GM23338 (cell line): Measurements from ENCODE around the gene DOCK6. TPM values are rescaled to one million over a fixed set of nuclear protein-coding genes. Genes with fewer than 3 reads are reported as not detected.

Experiments used
- ATAC-seq: fragments of 200-7000 bp; cut with Tn5 transposase; 3 replicates; pipeline ENCODE4 v1.9.1; 2020
- DNase-seq: peaks from one replicate; pipeline ENCODE4 v3.0.0-alpha.2; 2015; ENCODE audit warnings: low spot score
- H2AFZ ChIP-seq: fragments of 200-600 bp; sonication (generic); 2 replicates; pipeline ENCODE4 v1.8.0; 2016; ENCODE audit warnings: antibody characterized with exemption, mild to moderate bottlenecking, moderate library complexity
- H3F3A ChIP-seq: fragments of 200-600 bp; sonication (generic); replicated peaks from 2 replicates; pipeline ENCODE4 v1.8.0; 2017; ENCODE audit warnings: antibody characterized with exemption, mixed run types, low read depth
- H3K27ac ChIP-seq: fragments of 200-600 bp; sonication (generic); 2 replicates; pipeline ENCODE4 v1.6.1; 2016; ENCODE audit warnings: low read depth
- H3K27me3 ChIP-seq: fragments of 200-600 bp; sonication (generic); 2 replicates; pipeline ENCODE4 v1.8.0; 2016; ENCODE audit warnings: mild to moderate bottlenecking, mixed run types, moderate library complexity; ENCODE audit not compliant: insufficient read depth
- H3K36me3 ChIP-seq: fragments of 200-600 bp; sonication (generic); 2 replicates; pipeline ENCODE4 v1.8.0; 2016; ENCODE audit warnings: mild to moderate bottlenecking; ENCODE audit not compliant: insufficient read depth
- H3K4me1 ChIP-seq: fragments of 200-600 bp; sonication (generic); 2 replicates; pipeline ENCODE4 v1.8.0; 2016; ENCODE audit warnings: mild to moderate bottlenecking, moderate library complexity; ENCODE audit not compliant: insufficient read depth
- H3K4me2 ChIP-seq: fragments of 200-600 bp; sonication (generic); 2 replicates; pipeline ENCODE4 v1.7.1; 2017; ENCODE audit warnings: mixed run types
- H3K4me3 ChIP-seq: fragments of 200-600 bp; sonication (generic); 2 replicates; pipeline ENCODE4 v1.6.1; 2016; ENCODE audit warnings: mixed run types
- H3K79me2 ChIP-seq: fragments of 200-600 bp; sonication (generic); replicated peaks from 2 replicates; pipeline ENCODE4 v1.8.0; 2017; ENCODE audit warnings: mild to moderate bottlenecking; ENCODE audit not compliant: insufficient read depth
- H3K9me2 ChIP-seq: fragments of 200-600 bp; sonication (generic); 2 replicates; pipeline ENCODE4 v1.8.0; 2017; ENCODE audit not compliant: insufficient read depth
- H4K20me1 ChIP-seq: fragments of 200-600 bp; sonication (generic); replicated peaks from 2 replicates; pipeline ENCODE4 v1.8.0; 2017; ENCODE audit warnings: mild to moderate bottlenecking; ENCODE audit not compliant: insufficient read depth
- H3K27ac Mint-ChIP-seq: 2 replicates; pipeline ENCODE4 v1.8.0; 2020; ENCODE audit warnings: inconsistent platforms, mild to moderate bottlenecking, moderate library complexity, mixed read lengths
- H3K27me3 Mint-ChIP-seq: 3 replicates; pipeline ENCODE4 v1.8.0; 2022; ENCODE audit warnings: low read depth, mild to moderate bottlenecking, moderate library complexity, mixed read lengths, inconsistent platforms; ENCODE audit not compliant: insufficient read depth, poor library complexity
- H3K36me3 Mint-ChIP-seq: 3 replicates; pipeline ENCODE4 v1.8.0; 2021; ENCODE audit warnings: low read depth, mild to moderate bottlenecking, inconsistent platforms, moderate library complexity, mixed read lengths
- H3K4me1 Mint-ChIP-seq: 3 replicates; pipeline ENCODE4 v1.8.0; 2020; ENCODE audit warnings: mild to moderate bottlenecking, inconsistent platforms, mixed read lengths
- H3K4me3 Mint-ChIP-seq: 3 replicates; pipeline ENCODE4 v1.8.0; 2021; ENCODE audit warnings: moderate library complexity, mild to moderate bottlenecking, inconsistent platforms, mixed read lengths
- H3K9me3 Mint-ChIP-seq: 3 replicates; pipeline ENCODE4 v1.8.0; 2020; ENCODE audit warnings: moderate library complexity, mild to moderate bottlenecking, inconsistent platforms, mixed read lengths
- CREB1 ChIP-seq: fragments of 250-450 bp; sonication (Bioruptor Pico); IDR thresholded peaks from 2 replicates; pipeline ENCODE4 v1.5.0; 2020; ENCODE audit warnings: low read depth, mild to moderate bottlenecking, moderate library complexity
- EZH2phosphoT487 ChIP-seq: fragments of 200-600 bp; sonication (generic); IDR thresholded peaks from one replicate; pipeline ENCODE4 v1.8.1; 2018; ENCODE audit warnings: antibody characterized with exemption; ENCODE audit not compliant: unreplicated experiment
- JUNB ChIP-seq: IDR thresholded peaks from one replicate; pipeline ENCODE4 v1.6.1; 2016; ENCODE audit warnings: antibody characterized with exemption; ENCODE audit not compliant: unreplicated experiment
- NANOG ChIP-seq: IDR thresholded peaks from 2 replicates; pipeline ENCODE4 v1.6.1; 2016; ENCODE audit warnings: antibody characterized with exemption, borderline replicate concordance
- POLR2AphosphoS5 ChIP-seq: IDR thresholded peaks from 2 replicates; pipeline ENCODE4 v1.6.1; 2016; ENCODE audit warnings: antibody characterized with exemption, low read depth
- STAT1 ChIP-seq: IDR thresholded peaks from one replicate; pipeline ENCODE4 v1.6.1; 2016; ENCODE audit warnings: antibody characterized with exemption; ENCODE audit not compliant: unreplicated experiment
- ZNF331 ChIP-seq: fragments of 250-450 bp; sonication (Bioruptor Pico); IDR thresholded peaks from 2 replicates; pipeline ENCODE4 v1.5.0; 2020; ENCODE audit warnings: low read depth, mild to moderate bottlenecking, moderate library complexity
- long read RNA-seq: library from polyadenylated mRNA; unstranded; transcript quantifications from one replicate; pipeline ENCODE4 v2.0.0, GENCODE V29; 2020; ENCODE audit not compliant: unreplicated experiment
- polyA plus RNA-seq: library from polyadenylated mRNA; unstranded; fragments of >200 nt; fragmentation: Nextera tagmentation; extraction: Ambion mirVana; gene quantifications from 2 replicates; pipeline ENCODE4 v1.2.1, GENCODE V29; 2016
- total RNA-seq: library from RNA; depleted of rRNA; stranded (reverse); fragments of >200 nt; shearing (Covaris generic); gene quantifications from 2 replicates; pipeline ENCODE4 v1.2.3, GENCODE V29; 2014; rRNA removed
- TF ChIP-seq, protein P1 (sequence below), 2 experiments: fragments of 200-600 bp in 1 of 2; sonication (generic) in 1 of 2; conservative IDR thresholded peaks; 2 replicates each; pipeline versions ENCODE4 v1.5.1 to v1.6.1; 2016 to 2017; ENCODE audit warnings: antibody characterized with exemption in 2 of 2, low read depth in 2 of 2, mild to moderate bottlenecking in 2 of 2, moderate library complexity in 1 of 2
- TF ChIP-seq, protein P2 (sequence below): IDR thresholded peaks from one replicate; pipeline ENCODE4 v1.6.1; 2018; ENCODE audit warnings: antibody characterized with exemption; ENCODE audit not compliant: unreplicated experiment
- TF ChIP-seq, protein P3 (sequence below): IDR thresholded peaks from 2 replicates; pipeline ENCODE4 v1.6.1; 2016; ENCODE audit warnings: antibody characterized with exemption

DOCK6 gene, protein sequence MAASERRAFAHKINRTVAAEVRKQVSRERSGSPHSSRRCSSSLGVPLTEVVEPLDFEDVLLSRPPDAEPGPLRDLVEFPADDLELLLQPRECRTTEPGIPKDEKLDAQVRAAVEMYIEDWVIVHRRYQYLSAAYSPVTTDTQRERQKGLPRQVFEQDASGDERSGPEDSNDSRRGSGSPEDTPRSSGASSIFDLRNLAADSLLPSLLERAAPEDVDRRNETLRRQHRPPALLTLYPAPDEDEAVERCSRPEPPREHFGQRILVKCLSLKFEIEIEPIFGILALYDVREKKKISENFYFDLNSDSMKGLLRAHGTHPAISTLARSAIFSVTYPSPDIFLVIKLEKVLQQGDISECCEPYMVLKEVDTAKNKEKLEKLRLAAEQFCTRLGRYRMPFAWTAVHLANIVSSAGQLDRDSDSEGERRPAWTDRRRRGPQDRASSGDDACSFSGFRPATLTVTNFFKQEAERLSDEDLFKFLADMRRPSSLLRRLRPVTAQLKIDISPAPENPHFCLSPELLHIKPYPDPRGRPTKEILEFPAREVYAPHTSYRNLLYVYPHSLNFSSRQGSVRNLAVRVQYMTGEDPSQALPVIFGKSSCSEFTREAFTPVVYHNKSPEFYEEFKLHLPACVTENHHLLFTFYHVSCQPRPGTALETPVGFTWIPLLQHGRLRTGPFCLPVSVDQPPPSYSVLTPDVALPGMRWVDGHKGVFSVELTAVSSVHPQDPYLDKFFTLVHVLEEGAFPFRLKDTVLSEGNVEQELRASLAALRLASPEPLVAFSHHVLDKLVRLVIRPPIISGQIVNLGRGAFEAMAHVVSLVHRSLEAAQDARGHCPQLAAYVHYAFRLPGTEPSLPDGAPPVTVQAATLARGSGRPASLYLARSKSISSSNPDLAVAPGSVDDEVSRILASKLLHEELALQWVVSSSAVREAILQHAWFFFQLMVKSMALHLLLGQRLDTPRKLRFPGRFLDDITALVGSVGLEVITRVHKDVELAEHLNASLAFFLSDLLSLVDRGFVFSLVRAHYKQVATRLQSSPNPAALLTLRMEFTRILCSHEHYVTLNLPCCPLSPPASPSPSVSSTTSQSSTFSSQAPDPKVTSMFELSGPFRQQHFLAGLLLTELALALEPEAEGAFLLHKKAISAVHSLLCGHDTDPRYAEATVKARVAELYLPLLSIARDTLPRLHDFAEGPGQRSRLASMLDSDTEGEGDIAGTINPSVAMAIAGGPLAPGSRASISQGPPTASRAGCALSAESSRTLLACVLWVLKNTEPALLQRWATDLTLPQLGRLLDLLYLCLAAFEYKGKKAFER (N-terminal part only)
- 48.3 and 49.0 TPM in 2 replicates for total RNA-seq
- polyA plus RNA-seq = 28.9 and 34.6 TPM in 2 replicates
- long read RNA-seq, partial matches to known transcripts = 0 of 2 reads
- long read RNA-seq, other reads (novel, unspliced or antisense) = 2 of 2 reads

DNA sequence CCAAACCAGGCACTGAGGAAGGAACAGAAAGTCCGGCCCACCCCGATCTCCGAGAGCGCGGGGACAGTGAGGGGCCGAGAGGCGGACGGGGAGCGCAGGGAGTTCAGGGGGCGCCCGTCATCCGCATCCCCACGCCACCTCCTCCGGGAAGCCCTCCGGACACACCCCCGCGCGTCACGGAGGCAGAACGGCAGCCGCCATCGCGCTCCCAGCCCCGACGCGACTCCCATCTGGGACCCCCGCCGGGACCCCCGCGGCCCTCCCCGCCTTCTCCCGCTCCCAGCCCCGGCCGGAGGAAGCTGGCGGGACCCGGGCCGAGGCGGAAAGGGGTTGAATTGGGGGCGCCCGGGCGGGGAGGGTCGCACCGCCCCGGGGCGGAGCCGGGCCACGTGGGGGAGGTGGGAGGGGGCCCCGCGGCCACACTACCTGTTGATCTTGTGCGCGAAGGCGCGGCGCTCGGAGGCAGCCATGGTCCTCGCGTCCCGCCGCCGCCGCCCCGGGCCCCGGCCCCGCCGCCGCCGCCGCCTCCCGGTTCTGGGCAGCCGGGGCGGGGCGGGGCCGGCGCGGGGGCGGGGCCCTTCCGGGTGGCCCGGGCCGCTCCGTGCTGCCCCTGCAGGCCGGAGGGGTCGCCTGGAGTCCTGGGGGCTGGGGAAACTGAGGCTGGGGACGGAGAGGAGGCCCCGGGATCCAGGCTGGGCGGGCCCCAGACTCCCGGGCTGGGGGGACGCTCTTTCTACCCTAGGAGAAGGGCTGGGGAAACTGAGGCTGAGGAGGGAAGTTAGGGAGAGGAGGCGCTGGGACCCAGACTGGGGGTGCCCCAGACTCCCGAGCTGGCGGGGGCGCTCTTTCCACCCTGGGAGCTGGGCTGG is at the start of gene DOCK6:
Gene DOCK6 (minus strand): TSS at position 554 of the 869 bp plus-strand sequence. CDS start 84 bp downstream, at position 470.
- H3K9me2 ChIP-seq = no peaks in the 10 kb centered on the region
- no peaks in the 10 kb centered on the region for H3K4me1 ChIP-seq
- Mint-ChIP-seq H3K9me3 (no peaks in the 10 kb centered on the region), H3K36me3 (peaks cover 3% of the 10 kb centered on the region; the same call in 1 of the 3 replicates), H3K4me3 (peak within 1 kb of the TSS; percentile 82), H3K27me3 (peaks cover 17% of the 10 kb centered on the region), H3K4me1 (peaks cover 18% of the 10 kb centered on the region), H3K27ac (peak within 1 kb of the TSS; percentile 72; the same call in 1 of the 2 replicates)
- H3K4me2 ChIP-seq = peak within 1 kb of the TSS; percentile 89
- no peaks in the 10 kb centered on the region for H3F3A ChIP-seq
- DNase-seq = peak; percentile 71
- peak within 1 kb of the TSS; percentile 56; the same call in 1 of the 2 replicates for H2AFZ ChIP-seq
- H3K79me2 ChIP-seq = peaks cover 19% of the 10 kb centered on the region
- 0 out of 2 replicates have a peak within 1 kb of the TSS, but pooled peaks have one; percentile 69 for H3K27ac ChIP-seq
- peak within 1 kb of the TSS; percentile 96 for H3K4me3 ChIP-seq
- peak; percentile 71 for ATAC-seq
- no peaks in the 10 kb centered on the region for H3K27me3 ChIP-seq
- H4K20me1 ChIP-seq = no peaks in the 10 kb centered on the region; the same call in 1 of the 2 replicates
- H3K36me3 ChIP-seq = no peaks in the 10 kb centered on the region
- no peak for TF ChIP-seq JUNB
- TF ChIP-seq, protein P1, sequence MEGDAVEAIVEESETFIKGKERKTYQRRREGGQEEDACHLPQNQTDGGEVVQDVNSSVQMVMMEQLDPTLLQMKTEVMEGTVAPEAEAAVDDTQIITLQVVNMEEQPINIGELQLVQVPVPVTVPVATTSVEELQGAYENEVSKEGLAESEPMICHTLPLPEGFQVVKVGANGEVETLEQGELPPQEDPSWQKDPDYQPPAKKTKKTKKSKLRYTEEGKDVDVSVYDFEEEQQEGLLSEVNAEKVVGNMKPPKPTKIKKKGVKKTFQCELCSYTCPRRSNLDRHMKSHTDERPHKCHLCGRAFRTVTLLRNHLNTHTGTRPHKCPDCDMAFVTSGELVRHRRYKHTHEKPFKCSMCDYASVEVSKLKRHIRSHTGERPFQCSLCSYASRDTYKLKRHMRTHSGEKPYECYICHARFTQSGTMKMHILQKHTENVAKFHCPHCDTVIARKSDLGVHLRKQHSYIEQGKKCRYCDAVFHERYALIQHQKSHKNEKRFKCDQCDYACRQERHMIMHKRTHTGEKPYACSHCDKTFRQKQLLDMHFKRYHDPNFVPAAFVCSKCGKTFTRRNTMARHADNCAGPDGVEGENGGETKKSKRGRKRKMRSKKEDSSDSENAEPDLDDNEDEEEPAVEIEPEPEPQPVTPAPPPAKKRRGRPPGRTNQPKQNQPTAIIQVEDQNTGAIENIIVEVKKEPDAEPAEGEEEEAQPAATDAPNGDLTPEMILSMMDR (conservative IDR thresholded peaks at IDR 0.05; ENCODE audit: low read depth in 2 of 2) = peak; percentile 46 to 49
- peak; percentile 53; the same call in 1 of the 2 replicates for TF ChIP-seq CREB1 (CRISPR knock-in tag)
- no peak for TF ChIP-seq EZH2phosphoT487
- no peak; the same call in 1 of the 2 replicates for TF ChIP-seq POLR2AphosphoS5
- TF ChIP-seq ZNF331 (CRISPR knock-in tag) = no peak
- TF ChIP-seq, protein P2, sequence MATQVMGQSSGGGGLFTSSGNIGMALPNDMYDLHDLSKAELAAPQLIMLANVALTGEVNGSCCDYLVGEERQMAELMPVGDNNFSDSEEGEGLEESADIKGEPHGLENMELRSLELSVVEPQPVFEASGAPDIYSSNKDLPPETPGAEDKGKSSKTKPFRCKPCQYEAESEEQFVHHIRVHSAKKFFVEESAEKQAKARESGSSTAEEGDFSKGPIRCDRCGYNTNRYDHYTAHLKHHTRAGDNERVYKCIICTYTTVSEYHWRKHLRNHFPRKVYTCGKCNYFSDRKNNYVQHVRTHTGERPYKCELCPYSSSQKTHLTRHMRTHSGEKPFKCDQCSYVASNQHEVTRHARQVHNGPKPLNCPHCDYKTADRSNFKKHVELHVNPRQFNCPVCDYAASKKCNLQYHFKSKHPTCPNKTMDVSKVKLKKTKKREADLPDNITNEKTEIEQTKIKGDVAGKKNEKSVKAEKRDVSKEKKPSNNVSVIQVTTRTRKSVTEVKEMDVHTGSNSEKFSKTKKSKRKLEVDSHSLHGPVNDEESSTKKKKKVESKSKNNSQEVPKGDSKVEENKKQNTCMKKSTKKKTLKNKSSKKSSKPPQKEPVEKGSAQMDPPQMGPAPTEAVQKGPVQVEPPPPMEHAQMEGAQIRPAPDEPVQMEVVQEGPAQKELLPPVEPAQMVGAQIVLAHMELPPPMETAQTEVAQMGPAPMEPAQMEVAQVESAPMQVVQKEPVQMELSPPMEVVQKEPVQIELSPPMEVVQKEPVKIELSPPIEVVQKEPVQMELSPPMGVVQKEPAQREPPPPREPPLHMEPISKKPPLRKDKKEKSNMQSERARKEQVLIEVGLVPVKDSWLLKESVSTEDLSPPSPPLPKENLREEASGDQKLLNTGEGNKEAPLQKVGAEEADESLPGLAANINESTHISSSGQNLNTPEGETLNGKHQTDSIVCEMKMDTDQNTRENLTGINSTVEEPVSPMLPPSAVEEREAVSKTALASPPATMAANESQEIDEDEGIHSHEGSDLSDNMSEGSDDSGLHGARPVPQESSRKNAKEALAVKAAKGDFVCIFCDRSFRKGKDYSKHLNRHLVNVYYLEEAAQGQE = no peak
- TF ChIP-seq NANOG = no peak
- TF ChIP-seq, protein P3, sequence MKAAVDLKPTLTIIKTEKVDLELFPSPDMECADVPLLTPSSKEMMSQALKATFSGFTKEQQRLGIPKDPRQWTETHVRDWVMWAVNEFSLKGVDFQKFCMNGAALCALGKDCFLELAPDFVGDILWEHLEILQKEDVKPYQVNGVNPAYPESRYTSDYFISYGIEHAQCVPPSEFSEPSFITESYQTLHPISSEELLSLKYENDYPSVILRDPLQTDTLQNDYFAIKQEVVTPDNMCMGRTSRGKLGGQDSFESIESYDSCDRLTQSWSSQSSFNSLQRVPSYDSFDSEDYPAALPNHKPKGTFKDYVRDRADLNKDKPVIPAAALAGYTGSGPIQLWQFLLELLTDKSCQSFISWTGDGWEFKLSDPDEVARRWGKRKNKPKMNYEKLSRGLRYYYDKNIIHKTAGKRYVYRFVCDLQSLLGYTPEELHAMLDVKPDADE = no peak
- no peak for TF ChIP-seq STAT1
